H1 (cell line): ENCODE results near the gene GAST.

Experiments used
- BRCA1 ChIP-seq: IDR thresholded peaks from 2 replicates; pipeline ENCODE4 v1.6.1; 2012; ENCODE audit warnings: low read depth, low read length, improper control_type of control experiment
- CHD1 ChIP-seq: IDR thresholded peaks from 2 replicates; pipeline ENCODE4 v1.6.1; 2012; ENCODE audit warnings: low read depth, low read length, improper control_type of control experiment
- CTCF ChIP-seq, 3 experiments: IDR thresholded peaks; 1 replicate in 2 of 3; 2 replicates in 1 of 3; pipeline versions ENCODE4 v1.5.1 to v1.6.1; 2011; ENCODE audit warnings: low read length in 3 of 3, mild to moderate bottlenecking in 3 of 3, inconsistent platforms in 2 of 3, low read depth in 1 of 3, moderate library complexity in 1 of 3; ENCODE audit not compliant: insufficient read depth in 1 of 3; ENCODE audit errors: control extremely low read depth in 1 of 3
- POLR2A ChIP-seq, 2 experiments: IDR thresholded peaks; 1 replicate in 1 of 2; 2 replicates in 1 of 2; pipeline ENCODE4 v1.6.1; 2011; ENCODE audit warnings: low read depth in 2 of 2, low read length in 2 of 2, mild to moderate bottlenecking in 2 of 2; ENCODE audit errors: control extremely low read depth in 1 of 2
- POLR2AphosphoS5 ChIP-seq: IDR thresholded peaks from 2 replicates; pipeline ENCODE4 v1.6.1; 2011; ENCODE audit warnings: low read depth, low read length
- SIN3A ChIP-seq, 2 experiments: IDR thresholded peaks in 1 of 2; conservative IDR thresholded peaks in 1 of 2; 2 replicates each; pipeline ENCODE4 v1.6.1; 2011 to 2012; ENCODE audit warnings: low read length in 2 of 2, improper control_type of control experiment in 1 of 2, low read depth in 1 of 2, mild to moderate bottlenecking in 1 of 2
- SP4 ChIP-seq: IDR thresholded peaks from 2 replicates; pipeline ENCODE4 v1.6.1; 2012; ENCODE audit warnings: low read length, inconsistent platforms
- SRF ChIP-seq: IDR thresholded peaks from 2 replicates; pipeline ENCODE4 v1.6.1; 2011; ENCODE audit warnings: mild to moderate bottlenecking, low read depth, low read length, moderate library complexity
- YY1 ChIP-seq: IDR thresholded peaks from 2 replicates; pipeline ENCODE4 v1.6.1; 2011; ENCODE audit warnings: low read depth, mild to moderate bottlenecking, low read length
- TF ChIP-seq, protein P1 (sequence below): IDR thresholded peaks from 2 replicates; pipeline ENCODE4 v1.6.1; 2012; ENCODE audit warnings: inconsistent platforms

DNA sequence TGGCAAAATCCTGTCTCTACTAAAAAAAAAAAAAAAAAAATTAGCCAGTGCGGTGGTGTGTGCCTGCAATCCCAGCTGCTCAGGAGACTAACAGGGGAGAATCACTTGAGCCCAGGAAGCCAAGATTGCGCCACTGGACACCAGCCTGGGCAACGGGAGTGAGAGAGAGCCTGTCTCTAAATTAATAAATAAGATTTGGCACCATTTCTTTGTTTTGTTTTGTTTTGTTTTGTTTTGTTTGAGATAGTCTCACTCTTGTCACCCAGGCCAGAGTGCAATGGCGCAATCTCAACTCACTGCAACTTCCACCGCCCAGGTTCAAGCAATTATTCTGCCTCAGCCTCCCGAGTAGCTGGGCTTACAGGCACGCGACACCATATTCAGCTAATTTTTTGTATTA, 9.4 kb upstream of the GAST start:
- TF ChIP-seq SIN3A (conservative IDR thresholded peaks at IDR 0.05 in 1 of 2, IDR thresholded peaks at IDR 0.05 in 1 of 2; ENCODE audit: low read depth in 1 of 2, low read length in 2 of 2), result no peak
- TF ChIP-seq SRF, result no peak
- TF ChIP-seq CHD1, result no peak
- no peak for TF ChIP-seq CTCF (IDR thresholded peaks at IDR 0.05; ENCODE audit: control extremely low read depth in 1 of 3, insufficient read depth in 1 of 3, low read depth in 1 of 3, low read length in 3 of 3)
- no peak for TF ChIP-seq YY1
- no peak for TF ChIP-seq POLR2A (IDR thresholded peaks at IDR 0.05; ENCODE audit: control extremely low read depth in 1 of 2, low read depth in 2 of 2, low read length in 2 of 2)
- TF ChIP-seq POLR2AphosphoS5, result no peak
- no peak for TF ChIP-seq SP4
- TF ChIP-seq, protein P1, sequence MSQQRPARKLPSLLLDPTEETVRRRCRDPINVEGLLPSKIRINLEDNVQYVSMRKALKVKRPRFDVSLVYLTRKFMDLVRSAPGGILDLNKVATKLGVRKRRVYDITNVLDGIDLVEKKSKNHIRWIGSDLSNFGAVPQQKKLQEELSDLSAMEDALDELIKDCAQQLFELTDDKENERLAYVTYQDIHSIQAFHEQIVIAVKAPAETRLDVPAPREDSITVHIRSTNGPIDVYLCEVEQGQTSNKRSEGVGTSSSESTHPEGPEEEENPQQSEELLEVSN, result no peak
- TF ChIP-seq BRCA1, result no peak
